HG03378 (cell line): ENCODE results near the gene SEMA6B.

Source experiments
- ATAC-seq: cut with Tn5 transposase; IDR thresholded peaks from one replicate; pipeline ENCODE4 v1.9.1; 2021; ENCODE audit warnings: mild to moderate bottlenecking, moderate library complexity; ENCODE audit not compliant: unreplicated experiment

SEMA6B gene

GRCh38 chr19:4495471-4495870 lies 64.0 kb downstream of the SEMA6B start:
- ATAC-seq, result no peak

DNA sequence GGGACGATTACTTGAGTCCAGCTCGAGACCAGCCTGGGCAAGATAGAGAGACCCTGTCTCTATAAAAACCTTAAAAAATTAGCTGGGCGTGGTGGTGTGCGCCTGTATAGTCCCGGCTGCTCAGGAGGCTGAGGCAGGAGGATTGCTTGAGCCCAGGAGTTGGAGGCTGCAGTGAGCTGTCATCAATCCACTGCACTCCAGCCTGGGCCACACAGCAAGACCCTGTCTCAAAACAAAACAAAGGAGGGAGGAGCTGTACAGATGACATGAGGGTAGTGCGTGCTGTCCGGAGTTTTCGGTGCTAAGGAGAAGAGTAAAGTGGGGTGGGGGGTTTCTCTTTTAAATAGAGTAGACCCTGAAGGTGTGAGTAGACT lies 64.8 kb downstream of the SEMA6B start:
- ATAC-seq, result no peak

DNA sequence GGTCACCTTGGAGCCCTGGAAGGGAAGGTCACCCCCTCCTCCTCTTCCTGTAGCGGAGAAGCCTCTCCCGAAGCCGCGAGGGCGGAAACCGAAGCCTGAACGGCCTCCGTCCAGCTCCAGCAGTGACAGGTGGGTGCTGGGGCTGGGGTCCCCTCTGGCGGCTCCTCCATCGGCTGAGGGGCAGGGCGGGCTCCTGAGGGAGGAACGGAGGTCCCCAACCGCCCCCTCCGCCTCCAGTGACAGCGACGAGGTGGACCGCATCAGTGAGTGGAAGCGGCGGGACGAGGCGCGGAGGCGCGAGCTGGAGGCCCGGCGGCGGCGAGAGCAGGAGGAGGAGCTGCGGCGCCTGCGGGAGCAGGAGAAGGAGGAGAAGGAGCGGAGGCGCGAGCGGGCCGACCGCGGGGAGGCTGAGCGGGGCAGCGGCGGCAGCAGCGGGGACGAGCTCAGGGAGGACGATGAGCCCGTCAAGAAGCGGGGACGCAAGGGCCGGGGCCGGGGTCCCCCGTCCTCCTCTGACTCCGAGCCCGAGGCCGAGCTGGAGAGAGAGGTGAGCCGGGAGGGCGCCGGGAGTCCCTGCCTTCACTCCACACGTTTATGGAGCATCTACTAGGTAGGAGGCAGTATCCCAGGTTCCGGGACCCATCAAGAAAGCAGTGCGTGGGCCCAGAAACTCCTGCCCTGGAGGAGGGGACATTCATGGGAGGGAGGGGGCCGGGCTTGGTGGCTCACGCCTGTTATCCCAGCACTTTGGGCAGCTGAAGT lies 65.4 kb downstream of the SEMA6B start:
- no peak for ATAC-seq

- no peak for ATAC-seq
Measured at GRCh38 chr19:4493104-4493928, 66.2 kb downstream of the SEMA6B start.
